ENCODE data around the gene NR6A1. TPM values are rescaled to one million over a fixed set of nuclear protein-coding genes. Genes with fewer than 3 reads are reported as not detected.

The NR6A1 gene
- total and polyA plus RNA-seq, 11 donors, result 0.65 to 5.7 (median 1.6) TPM

GRCh38 chr9:124686918-124687317 is 84.2 kb downstream of the NR6A1 start:
- intact Hi-C loops (cut with DNase I), result no loop called here
- H3K27ac ChIP-seq, result no peak overlapping the region
- no peak overlapping the region for H3K4me3 ChIP-seq
- DNase-seq (no peak), ATAC-seq (peak; percentile 42 to 72 (median 60))
- no peaks in the 10 kb centered on the region for H3K9me3 ChIP-seq
- no peaks in the 10 kb centered on the region for H3K36me3 ChIP-seq
- 64 to 76% (median 68%) methylated on average over 2 of the region's 2 CpGs for WGBS, 4 donors
- no peaks in the 10 kb centered on the region for H3K27me3 ChIP-seq
- peaks cover 0 to 13% (median 0%) of the 10 kb centered on the region in 12 donors for H3K4me1 ChIP-seq
- no peak for TF ChIP-seq CTCF (IDR thresholded peaks at IDR 0.05)
- no peak for TF ChIP-seq POLR2A (IDR thresholded peaks at IDR 0.05)

DNA sequence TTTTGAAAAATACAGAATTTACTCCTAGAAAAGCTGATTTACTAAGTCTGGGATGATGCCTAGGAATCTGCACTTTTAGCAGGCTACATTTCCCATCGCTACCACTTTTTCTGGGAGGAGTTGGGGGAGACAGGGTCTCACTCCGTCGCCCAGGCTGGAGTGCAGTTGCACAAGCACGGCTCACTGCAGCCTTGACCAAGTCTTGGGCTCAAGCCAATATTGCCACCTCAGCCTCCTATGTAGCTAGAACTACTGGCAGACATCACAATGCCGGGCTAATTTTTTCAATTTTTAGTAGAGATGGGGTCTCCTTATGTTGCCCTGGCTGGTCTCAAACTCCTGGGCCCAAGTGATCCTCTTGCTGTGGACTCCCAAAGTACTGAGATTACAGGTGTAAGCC is 85.9 kb downstream of the NR6A1 start:
- intact Hi-C loops (cut with DNase I), result no loop called here
- no peak overlapping the region for H3K4me3 ChIP-seq
- no peak overlapping the region for H3K27ac ChIP-seq
- no peak for TF ChIP-seq POLR2A (IDR thresholded peaks at IDR 0.05)
- no peak for TF ChIP-seq CTCF (IDR thresholded peaks at IDR 0.05)
- H3K4me1 ChIP-seq, result peaks cover 0 to 13% (median 0%) of the 10 kb centered on the region in 12 donors
- no peaks in the 10 kb centered on the region for H3K27me3 ChIP-seq
- DNase-seq (no peak), ATAC-seq (peak in 1 of 4 donors; percentile 41)
- H3K9me3 ChIP-seq, result no peaks in the 10 kb centered on the region
- 63 to 83% (median 74%) methylated on average over 5 of the region's 5 CpGs for WGBS, 4 donors
- no peaks in the 10 kb centered on the region for H3K36me3 ChIP-seq

DNA sequence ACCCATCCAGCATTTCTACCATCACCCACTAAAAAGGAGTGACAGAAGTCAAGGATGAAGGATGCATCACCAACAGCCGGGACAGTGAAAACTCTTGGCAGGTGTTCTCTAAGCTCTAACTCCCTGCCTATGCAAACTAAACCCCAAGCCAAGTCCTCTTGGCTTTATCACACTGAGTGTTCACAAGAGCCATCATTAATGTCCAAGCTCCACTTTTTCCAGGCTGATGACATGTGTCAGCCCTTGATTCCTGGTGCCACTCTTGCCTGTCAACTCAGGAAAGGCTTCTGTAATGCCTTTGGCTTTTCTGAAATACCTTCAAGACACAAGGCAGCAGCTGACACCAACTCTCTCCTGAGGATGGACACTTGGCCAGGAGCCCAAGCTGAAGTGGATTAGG is 86.9 kb downstream of the NR6A1 start:
- peak; percentile 67 to 93 (median 82) for ATAC-seq
- intact Hi-C loops (cut with DNase I), result no loop called here
- H3K36me3 ChIP-seq, result no peaks in the 10 kb centered on the region
- 45 to 50% (median 50%) methylated on average over 1 of the region's 1 CpG for WGBS, 4 donors
- no peak overlapping the region for H3K27ac ChIP-seq
- H3K9me3 ChIP-seq, result no peaks in the 10 kb centered on the region
- H3K4me3 ChIP-seq, result no peak overlapping the region
- no peaks in the 10 kb centered on the region for H3K27me3 ChIP-seq
- peak in 1 of 5 donors; percentile 29 for DNase-seq
- TF ChIP-seq CTCF (IDR thresholded peaks at IDR 0.05), result no peak
- TF ChIP-seq POLR2A (IDR thresholded peaks at IDR 0.05), result no peak
- peaks cover 0 to 13% (median 0%) of the 10 kb centered on the region in 12 donors for H3K4me1 ChIP-seq

DNA sequence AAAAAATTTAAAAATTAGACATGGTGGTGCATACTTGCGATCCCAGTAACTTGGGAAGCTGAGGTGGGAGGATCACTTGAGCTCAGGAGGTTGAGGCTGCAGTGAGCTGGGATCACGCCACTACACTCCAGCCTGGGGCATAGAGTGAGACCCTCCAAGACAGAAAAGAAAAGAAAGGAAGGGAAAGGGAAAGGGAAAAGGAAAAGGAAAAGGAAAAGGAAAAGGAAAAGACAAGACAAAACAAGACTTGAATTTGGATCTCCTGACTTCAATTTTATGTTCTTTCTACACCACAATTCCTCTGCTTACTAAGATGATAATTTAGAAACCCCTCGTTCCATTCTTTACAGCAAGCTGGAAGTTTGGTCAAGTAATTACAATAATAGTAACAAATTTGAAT is 88.1 kb downstream of the NR6A1 start:
- Histone ChIP-seq H3K4me1 (peaks cover 0 to 18% (median 0%) of the 10 kb centered on the region in 12 donors), H3K27me3 (no peaks in the 10 kb centered on the region), H3K27ac (no peak overlapping the region), H3K4me3 (no peak overlapping the region), H3K9me3 (no peaks in the 10 kb centered on the region), H3K36me3 (no peaks in the 10 kb centered on the region)
- DNase-seq, result no peak
- TF ChIP-seq CTCF (IDR thresholded peaks at IDR 0.05) (no peak), POLR2A (IDR thresholded peaks at IDR 0.05) (no peak)
- 96 to 99% (median 96%) methylated on average over 3 of the region's 3 CpGs for WGBS, 4 donors
- intact Hi-C loops (cut with DNase I), result no loop called here
- ATAC-seq, result no peak
